IMR-90 (cell line): ENCODE results near the gene GATA3. TPM values are rescaled to one million over a fixed set of nuclear protein-coding genes. Genes with fewer than 3 reads are reported as not detected.

Experiments
- ATAC-seq: fragments of 200-7000 bp; cut with Tn5 transposase; 2 replicates; pipeline ENCODE4 v1.9.1; 2020; ENCODE audit warnings: low read depth, mild to moderate bottlenecking, moderate library complexity
- BruUV-seq: library from RNA; stranded (reverse); fragments of 400-500 nt; replicated peaks from 2 replicates; lab custom pipeline; 2021; lab: Mats Ljungman, UMichigan
- CTCF ChIA-PET: fragments of 300-600 bp; formaldehyde crosslinking; extraction: SDS; loops from one replicate; lab custom pipeline; 2021; ENCODE audit warnings: antibody characterized with exemption; lab: Yijun Ruan, JAX
- POLR2A ChIA-PET: fragments of 300-600 bp; sonication (Branson Sonifier 250); formaldehyde crosslinking; loops from one replicate; lab custom pipeline; 2022; ENCODE audit warnings: antibody characterized with exemption; ENCODE audit not compliant: unreplicated experiment; lab: Charles Lee
- DNase-seq: peaks from one replicate; pipeline ENCODE4 v3.0.0; 2013
- H2AFZ ChIP-seq: replicated peaks from 2 replicates; pipeline ENCODE3; 2013; ENCODE audit warnings: low read length, mild to moderate bottlenecking; ENCODE audit not compliant: poor library complexity
- H2AK5ac ChIP-seq: 2 replicates; pipeline ENCODE4 v1.6.1; 2013; ENCODE audit warnings: low read depth, low read length, inconsistent platforms
- H2AK9ac ChIP-seq: replicated peaks from 2 replicates; pipeline ENCODE3; 2013; ENCODE audit warnings: mild to moderate bottlenecking, low read depth, low read length, moderate library complexity; ENCODE audit not compliant: poor library complexity
- H2BK120ac ChIP-seq: 2 replicates; pipeline ENCODE4 v1.6.1; 2013; ENCODE audit warnings: low read depth, low read length, inconsistent platforms
- H2BK15ac ChIP-seq: 3 replicates; pipeline ENCODE4 v1.6.1; 2013; ENCODE audit warnings: low read depth, low read length, inconsistent platforms
- H2BK20ac ChIP-seq: 2 replicates; pipeline ENCODE4 v1.6.1; 2013; ENCODE audit warnings: low read depth, mild to moderate bottlenecking, inconsistent platforms, low read length, moderate library complexity
- H2BK5ac ChIP-seq: 2 replicates; pipeline ENCODE4 v1.6.1; 2013; ENCODE audit warnings: mild to moderate bottlenecking, low read depth, low read length, inconsistent platforms; ENCODE audit not compliant: poor library complexity, severe bottlenecking
- H3K14ac ChIP-seq: replicated peaks from 2 replicates; pipeline ENCODE4 v1.6.1; 2013; ENCODE audit warnings: low read depth, low read length, inconsistent platforms
- H3K18ac ChIP-seq: 2 replicates; pipeline ENCODE4 v1.6.1; 2013; ENCODE audit warnings: low read depth, low read length, control low read depth
- H3K23ac ChIP-seq: 2 replicates; pipeline ENCODE4 v1.6.1; 2013; ENCODE audit warnings: low read depth, low read length, inconsistent platforms
- H3K27ac ChIP-seq: 2 replicates; pipeline ENCODE4 v1.5.1; 2013; ENCODE audit warnings: mild to moderate bottlenecking, control low read depth, low read length; ENCODE audit not compliant: insufficient read depth
- H3K27me3 ChIP-seq: 2 replicates; pipeline ENCODE4 v1.6.1; 2013; ENCODE audit warnings: low read length; ENCODE audit not compliant: control insufficient read depth, insufficient read depth
- H3K36me3 ChIP-seq: 2 replicates; pipeline ENCODE4 v1.6.1; 2013; ENCODE audit warnings: low read length, mixed read lengths; ENCODE audit not compliant: control insufficient read depth, insufficient read depth
- H3K4ac ChIP-seq: 2 replicates; pipeline ENCODE4 v1.6.1; 2013; ENCODE audit warnings: low read depth, low read length, inconsistent platforms
- H3K4me1 ChIP-seq: 2 replicates; pipeline ENCODE4 v1.6.1; 2013; ENCODE audit warnings: low read length, mixed read lengths; ENCODE audit not compliant: control insufficient read depth, insufficient read depth
- H3K4me2 ChIP-seq: 2 replicates; pipeline ENCODE4 v1.6.1; 2013; ENCODE audit warnings: low read depth, mild to moderate bottlenecking, control low read depth, low read length, moderate library complexity
- H3K4me3 ChIP-seq: 2 replicates; pipeline ENCODE4 v1.5.1; 2013; ENCODE audit warnings: low read depth, mild to moderate bottlenecking, control low read depth, low read length, moderate library complexity; ENCODE audit not compliant: insufficient read depth
- H3K56ac ChIP-seq: 2 replicates; pipeline ENCODE4 v1.6.1; 2013; ENCODE audit warnings: low read length, inconsistent platforms; ENCODE audit not compliant: insufficient read depth; ENCODE audit errors: extremely low read depth
- H3K79me1 ChIP-seq, 2 experiments: 2 replicates each; pipeline ENCODE4 v1.6.1; 2013; ENCODE audit warnings: low read length in 2 of 2, inconsistent platforms in 1 of 2, low read depth in 1 of 2
- H3K9ac ChIP-seq: 2 replicates; pipeline ENCODE4 v1.6.1; 2013; ENCODE audit warnings: low read depth, low read length, control low read depth
- H3K9me1 ChIP-seq: 2 replicates; pipeline ENCODE4 v1.6.1; 2013; ENCODE audit warnings: low read length, inconsistent platforms; ENCODE audit not compliant: insufficient read depth
- H3K9me3 ChIP-seq: 2 replicates; pipeline ENCODE4 v1.6.1; 2013; ENCODE audit warnings: low read length; ENCODE audit not compliant: control insufficient read depth, insufficient read depth
- H4K20me1 ChIP-seq: 2 replicates; pipeline ENCODE4 v1.6.1; 2013; ENCODE audit warnings: low read length, inconsistent platforms; ENCODE audit not compliant: insufficient read depth
- H4K5ac ChIP-seq: 2 replicates; pipeline ENCODE4 v1.6.1; 2013; ENCODE audit warnings: mild to moderate bottlenecking, low read depth, low read length, control low read depth
- H4K8ac ChIP-seq, 2 experiments: 2 replicates each; pipeline ENCODE4 v1.6.1; 2013; ENCODE audit warnings: low read depth in 2 of 2, low read length in 2 of 2, control low read depth in 1 of 2, inconsistent platforms in 1 of 2
- H4K91ac ChIP-seq: 2 replicates; pipeline ENCODE4 v1.6.1; 2013; ENCODE audit warnings: low read depth, low read length, inconsistent platforms; ENCODE audit not compliant: insufficient read depth
- BHLHE40 ChIP-seq: fragments of 150-350 bp; IDR thresholded peaks from 2 replicates; pipeline ENCODE4 v1.6.1; 2016; ENCODE audit warnings: mild to moderate bottlenecking, low read depth, low read length
- CEBPB ChIP-seq: IDR thresholded peaks from 2 replicates; pipeline ENCODE4 v1.6.1; 2012; ENCODE audit warnings: low read depth, low read length, improper control_type of control experiment
- CHD1 ChIP-seq: IDR thresholded peaks from 2 replicates; pipeline ENCODE4 v1.6.1; 2012; ENCODE audit warnings: low read depth, low read length, improper control_type of control experiment
- MAZ ChIP-seq: IDR thresholded peaks from 2 replicates; pipeline ENCODE4 v1.6.1; 2012; ENCODE audit warnings: low read depth, mild to moderate bottlenecking, low read length, improper control_type of control experiment, moderate library complexity, borderline replicate concordance
- MXI1 ChIP-seq: IDR thresholded peaks from 2 replicates; pipeline ENCODE4 v1.6.1; 2012; ENCODE audit warnings: low read depth, mild to moderate bottlenecking, low read length, moderate library complexity, borderline replicate concordance
- NFE2L2 ChIP-seq: fragments of 150-350 bp; IDR thresholded peaks from 2 replicates; pipeline ENCODE4 v1.6.1; 2016; ENCODE audit warnings: low read depth, mild to moderate bottlenecking, low read length
- POLR2A ChIP-seq: IDR thresholded peaks from 2 replicates; pipeline ENCODE4 v1.6.1; 2012; ENCODE audit warnings: mild to moderate bottlenecking, low read depth, low read length
- SMC3 ChIP-seq: fragments of 150-350 bp; IDR thresholded peaks from 2 replicates; pipeline ENCODE4 v1.6.1; 2016; ENCODE audit warnings: low read depth, mild to moderate bottlenecking, antibody characterized with exemption, low read length, moderate library complexity
- WGBS, 2 experiments: methylation state at CpG; one replicate each; pipeline versions ENCODE4 v1.1.5 to v1.1.7; 2013; ENCODE audit warnings: missing lambda C conversion rate in 2 of 2; ENCODE audit not compliant: insufficient read length in 1 of 2; ENCODE audit errors: extremely low coverage in 2 of 2; 5-methylcytosine and 5-hydroxymethylcytosine counted together
- dilution Hi-C: fragments of 300-500 bp; cut with HindIII; formaldehyde crosslinking; loops from one replicate; pipeline ENCODE4 v1.14.3; 2018; ENCODE audit warnings: low sequenced_read_pairs; ENCODE audit not compliant: unreplicated experiment
- in situ Hi-C: fragments of 300-500 bp; cut with MboI; formaldehyde crosslinking; loops from 3 replicates; pipeline ENCODE4 v1.14.3; 2019; ENCODE audit warnings: low sequenced_read_pairs, inconsistent platforms, mixed read lengths
- intact Hi-C: fragments of 100-400 bp; cut with micrococcal nuclease; formaldehyde crosslinking; loops from 2 replicates; pipeline ENCODE4 v1.10.0; 2022
- polyA plus RNA-seq, 3 experiments: library from polyadenylated mRNA; depleted of rRNA; stranded (reverse); fragments of >200 nt; gene quantifications; 2 replicates each; pipeline ENCODE4 v1.2.3, GENCODE V29; 2012; ENCODE audit warnings: low replicate concordance in 1 of 3
- total RNA-seq: library from RNA; depleted of rRNA; stranded (reverse); fragments of >200 nt; gene quantifications from 2 replicates; pipeline ENCODE4 v1.2.3, GENCODE V29; 2012
- TF ChIP-seq, protein P1 (sequence below): conservative IDR thresholded peaks from 2 replicates; pipeline ENCODE4 v1.5.1; 2012; ENCODE audit warnings: mild to moderate bottlenecking, low read depth, low read length, improper control_type of control experiment
- TF ChIP-seq, protein P2 (sequence below): fragments of 150-350 bp; IDR thresholded peaks from 2 replicates; pipeline ENCODE4 v1.6.1; 2016; ENCODE audit warnings: low read depth, mild to moderate bottlenecking, low read length, moderate library complexity, borderline replicate concordance

GATA3 gene
- total and polyA plus RNA-seq, 2 of the 4 experiments (the other 2 are of a cell fraction): 0.21 TPM; not detected in 1

DNA sequence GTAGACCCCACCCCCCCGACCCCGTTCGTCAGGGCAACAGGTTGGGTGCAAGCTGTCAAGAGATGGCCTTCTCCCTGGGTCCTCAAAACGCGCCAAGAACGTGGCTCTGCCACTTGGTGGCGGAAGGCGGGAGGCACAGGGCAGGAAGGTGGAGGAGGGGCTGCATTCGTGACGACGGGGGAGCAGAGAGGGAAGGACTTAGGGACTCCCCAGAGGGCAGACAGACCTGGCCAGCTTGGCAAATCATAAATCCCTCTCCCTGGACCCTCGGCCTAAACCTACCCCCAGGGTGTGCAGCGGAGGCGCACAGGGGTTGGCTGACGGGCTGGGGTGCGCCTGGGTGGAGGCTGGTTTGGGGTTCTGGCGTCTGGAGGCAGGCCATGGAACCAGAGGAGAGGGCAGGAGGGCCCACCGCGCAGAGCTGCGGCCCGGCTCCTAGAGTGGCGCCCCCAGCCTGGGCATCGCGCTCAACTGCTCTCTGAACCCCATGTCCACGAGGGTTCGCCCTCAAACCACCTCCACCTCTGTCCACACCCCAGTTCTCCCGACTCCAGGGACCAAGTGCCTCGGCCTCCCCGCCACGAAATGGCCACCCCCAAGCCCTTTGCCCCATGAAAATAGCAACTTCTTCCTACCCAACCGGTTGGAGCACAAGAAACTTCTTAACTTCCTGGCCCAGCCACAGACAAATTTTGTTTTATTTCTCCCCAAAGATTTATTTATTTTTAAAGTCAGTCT, 10.8 kb upstream of the GATA3 start:
- intact Hi-C loops (no loop called here), in situ Hi-C loops (no loop called here), dilution Hi-C loops (no loop called here)
- Histone ChIP-seq H2BK20ac (no peak overlapping the region), H3K4me2 (no peak overlapping the region), H3K23ac (no peak overlapping the region), H3K27me3 (peaks cover 98% of the 10 kb centered on the region), H3K9ac (no peak overlapping the region), H3K4me1 (0 out of 2 replicates have a peak, but pooled peaks cover 1% of the 10 kb centered on the region), H2AK5ac (no peak overlapping the region), H2BK120ac (no peak overlapping the region), H3K4ac (no peak overlapping the region), H3K79me1 (no peaks in the 10 kb centered on the region), H4K8ac (no peak overlapping the region), H3K14ac (no peak overlapping the region), H3K36me3 (no peaks in the 10 kb centered on the region), H2AK9ac (no peak overlapping the region), H3K27ac (no peak overlapping the region), H2AFZ (no peak overlapping the region), H2BK5ac (no peak overlapping the region), H4K5ac (no peak overlapping the region), H4K91ac (no peak overlapping the region), H3K9me1 (no peaks in the 10 kb centered on the region), H3K9me3 (peaks cover 11% of the 10 kb centered on the region; the same call in 1 of the 2 replicates), H4K20me1 (no peaks in the 10 kb centered on the region; the same call in 1 of the 2 replicates), H3K18ac (no peak overlapping the region), H2BK15ac (no peak overlapping the region), H3K56ac (no peak overlapping the region), H3K4me3 (no peak overlapping the region)
- POLR2A ChIA-PET: no interaction called here
- CTCF ChIA-PET: no interaction called here
- DNase-seq (no peak), ATAC-seq (no peak)
- no TSS peak for BruUV-seq
- TF ChIP-seq CEBPB (no peak), MXI1 (no peak), BHLHE40 (no peak), POLR2A (no peak), SMC3 (no peak), NFE2L2 (no peak), CHD1 (no peak), MAZ (no peak)
- TF ChIP-seq, protein P1, sequence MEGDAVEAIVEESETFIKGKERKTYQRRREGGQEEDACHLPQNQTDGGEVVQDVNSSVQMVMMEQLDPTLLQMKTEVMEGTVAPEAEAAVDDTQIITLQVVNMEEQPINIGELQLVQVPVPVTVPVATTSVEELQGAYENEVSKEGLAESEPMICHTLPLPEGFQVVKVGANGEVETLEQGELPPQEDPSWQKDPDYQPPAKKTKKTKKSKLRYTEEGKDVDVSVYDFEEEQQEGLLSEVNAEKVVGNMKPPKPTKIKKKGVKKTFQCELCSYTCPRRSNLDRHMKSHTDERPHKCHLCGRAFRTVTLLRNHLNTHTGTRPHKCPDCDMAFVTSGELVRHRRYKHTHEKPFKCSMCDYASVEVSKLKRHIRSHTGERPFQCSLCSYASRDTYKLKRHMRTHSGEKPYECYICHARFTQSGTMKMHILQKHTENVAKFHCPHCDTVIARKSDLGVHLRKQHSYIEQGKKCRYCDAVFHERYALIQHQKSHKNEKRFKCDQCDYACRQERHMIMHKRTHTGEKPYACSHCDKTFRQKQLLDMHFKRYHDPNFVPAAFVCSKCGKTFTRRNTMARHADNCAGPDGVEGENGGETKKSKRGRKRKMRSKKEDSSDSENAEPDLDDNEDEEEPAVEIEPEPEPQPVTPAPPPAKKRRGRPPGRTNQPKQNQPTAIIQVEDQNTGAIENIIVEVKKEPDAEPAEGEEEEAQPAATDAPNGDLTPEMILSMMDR: no peak
- TF ChIP-seq, protein P2, sequence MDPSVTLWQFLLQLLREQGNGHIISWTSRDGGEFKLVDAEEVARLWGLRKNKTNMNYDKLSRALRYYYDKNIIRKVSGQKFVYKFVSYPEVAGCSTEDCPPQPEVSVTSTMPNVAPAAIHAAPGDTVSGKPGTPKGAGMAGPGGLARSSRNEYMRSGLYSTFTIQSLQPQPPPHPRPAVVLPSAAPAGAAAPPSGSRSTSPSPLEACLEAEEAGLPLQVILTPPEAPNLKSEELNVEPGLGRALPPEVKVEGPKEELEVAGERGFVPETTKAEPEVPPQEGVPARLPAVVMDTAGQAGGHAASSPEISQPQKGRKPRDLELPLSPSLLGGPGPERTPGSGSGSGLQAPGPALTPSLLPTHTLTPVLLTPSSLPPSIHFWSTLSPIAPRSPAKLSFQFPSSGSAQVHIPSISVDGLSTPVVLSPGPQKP: no peak
- WGBS, 2 experiments: 0% methylated on average over 3 of the region's 31 CpGs; no CpG with 5 or more reads in 1 of the 2 experiments
